HG02885 (cell line): ENCODE measurements around the gene SRSF9.

Experiments used
- ATAC-seq: cut with Tn5 transposase; IDR thresholded peaks from one replicate; pipeline ENCODE4 v1.9.1; 2021; ENCODE audit warnings: mild to moderate bottlenecking; ENCODE audit not compliant: unreplicated experiment, poor library complexity

Gene SRSF9

DNA sequence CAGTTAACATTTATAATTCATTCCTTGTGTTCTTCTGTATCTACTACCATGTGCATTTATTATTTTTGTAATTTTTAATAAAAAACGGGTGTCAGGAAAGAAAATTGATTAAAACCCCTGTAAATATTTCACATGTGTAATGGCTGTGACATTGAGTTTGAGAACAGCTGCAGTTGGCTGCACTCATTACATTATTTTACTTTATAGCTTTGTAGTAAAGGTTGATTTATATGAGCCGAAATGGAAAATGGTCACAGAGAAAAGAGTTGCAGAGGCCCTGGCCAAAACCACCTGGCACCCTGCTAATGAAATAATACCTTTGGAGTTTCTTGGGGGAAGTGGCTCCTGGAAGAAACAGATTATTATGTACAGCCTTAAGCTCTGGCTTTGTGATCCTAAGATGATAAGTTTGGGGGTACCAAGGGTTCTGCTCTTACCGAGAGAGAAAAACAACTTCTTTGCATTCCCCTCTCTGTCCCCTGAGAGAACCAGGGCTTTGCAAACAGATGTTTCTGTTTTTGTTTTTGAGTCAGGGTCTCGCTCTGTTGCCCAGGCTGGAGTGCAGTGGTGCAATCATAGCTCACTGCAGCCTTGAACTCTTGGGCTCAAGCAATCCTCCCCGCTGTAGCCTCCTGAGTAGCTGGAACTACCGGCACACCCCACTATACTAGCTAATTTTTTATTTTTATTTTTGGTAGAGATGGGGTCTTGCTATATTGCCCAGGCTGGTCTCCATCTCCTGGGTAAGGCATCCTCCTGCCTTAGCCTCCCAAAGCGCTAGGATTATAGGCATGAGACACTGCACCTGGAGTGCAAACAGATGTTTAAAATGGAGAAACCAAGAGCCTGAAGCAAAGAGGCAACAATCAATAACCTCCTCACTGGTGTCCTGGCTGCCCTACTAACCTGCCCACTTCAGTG lies 16.7 kb upstream of the SRSF9 start:
- ATAC-seq: no peak

DNA sequence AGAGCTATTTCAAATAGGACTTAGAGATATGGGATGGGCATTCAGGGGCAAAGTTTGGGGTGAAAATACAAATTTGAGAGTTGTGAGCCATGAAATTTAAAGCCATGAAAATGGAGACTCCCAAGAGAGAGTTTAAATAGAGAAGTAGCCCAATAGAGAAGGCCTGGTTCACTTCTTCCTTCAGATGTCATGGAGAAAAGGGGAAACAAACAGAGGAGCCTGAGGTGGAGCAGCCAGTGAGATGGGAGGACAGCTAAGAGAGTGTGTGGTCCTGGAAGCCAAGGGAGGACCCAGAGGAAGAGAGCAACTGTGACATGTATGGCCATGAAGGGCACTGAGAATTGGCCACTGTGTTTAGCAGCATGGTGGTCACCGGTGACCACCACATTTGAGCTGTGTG lies 14.1 kb upstream of the SRSF9 start:
- no peak for ATAC-seq

DNA sequence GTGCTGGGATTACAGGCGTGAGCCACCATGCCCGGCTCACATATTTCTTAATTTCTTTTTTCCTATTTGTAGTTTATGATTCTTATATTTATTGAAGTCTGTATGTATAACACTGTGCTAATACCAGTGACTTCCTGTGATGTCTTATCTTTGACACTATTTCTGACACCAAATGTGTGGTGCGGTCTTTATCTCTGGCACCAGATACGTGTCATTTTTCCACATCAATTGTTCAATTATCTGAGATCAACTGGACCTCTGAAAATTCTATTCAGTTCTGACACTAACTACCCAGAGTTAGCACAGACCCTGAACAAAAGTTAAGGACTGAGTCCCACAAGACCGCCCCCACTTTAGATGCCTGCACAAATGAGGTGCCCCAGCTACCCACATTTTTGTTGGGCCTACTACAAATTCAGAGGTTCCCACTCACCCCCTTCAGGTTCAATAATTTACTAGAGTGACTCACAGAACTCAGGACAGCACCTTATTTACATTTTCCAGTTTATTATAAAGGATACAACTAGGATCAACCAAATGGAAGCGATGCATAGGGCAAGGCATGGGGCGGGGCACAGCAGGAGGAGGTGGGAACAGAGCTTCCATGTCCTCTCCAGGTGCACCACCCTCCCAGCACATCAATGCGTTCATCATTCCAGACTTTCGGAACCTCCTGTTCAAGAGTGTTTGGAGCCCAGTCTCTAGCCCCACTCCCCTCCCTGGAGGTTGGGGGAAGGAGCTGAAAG lies 11.6 kb upstream of the SRSF9 start:
- no peak for ATAC-seq

DNA sequence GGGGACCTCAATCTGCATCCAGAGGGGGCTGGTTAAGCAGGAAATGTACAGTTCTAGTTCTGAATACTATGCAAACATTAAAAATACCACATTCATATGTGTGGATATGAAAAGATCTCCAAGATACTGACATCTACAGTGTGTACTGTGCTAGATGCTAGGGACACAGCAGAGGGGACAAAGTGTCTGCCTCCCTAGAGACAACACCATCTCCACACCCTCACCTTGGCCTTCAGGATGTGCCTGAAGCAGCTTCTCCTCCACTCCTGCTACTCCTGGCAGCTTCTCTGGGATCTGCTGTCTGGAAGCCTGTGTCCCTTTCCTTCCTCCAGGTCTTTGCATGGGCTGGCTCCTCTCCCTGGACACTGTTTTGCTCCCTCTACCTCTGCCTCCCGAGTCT lies 10.7 kb upstream of the SRSF9 start:
- no peak for ATAC-seq

DNA sequence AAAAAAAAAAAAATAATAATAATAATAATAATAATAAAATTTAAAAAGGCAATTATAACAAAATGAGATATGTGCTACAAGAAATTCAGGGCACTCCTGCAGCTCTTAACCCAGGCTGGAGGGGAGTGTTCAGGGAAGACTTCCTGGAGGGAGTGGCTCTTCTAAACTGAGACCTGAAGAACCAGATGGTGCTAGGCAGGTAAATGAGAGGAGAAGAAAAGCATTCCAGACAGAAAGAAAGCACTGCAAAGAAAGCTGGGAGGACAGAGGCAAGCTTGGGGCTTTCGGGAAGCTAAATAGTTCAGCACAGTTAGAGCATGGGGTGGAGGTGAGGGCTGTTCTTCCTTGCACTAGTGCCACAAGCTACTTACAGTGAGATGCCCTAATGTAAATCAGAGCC lies 9.9 kb upstream of the SRSF9 start:
- ATAC-seq: no peak

DNA sequence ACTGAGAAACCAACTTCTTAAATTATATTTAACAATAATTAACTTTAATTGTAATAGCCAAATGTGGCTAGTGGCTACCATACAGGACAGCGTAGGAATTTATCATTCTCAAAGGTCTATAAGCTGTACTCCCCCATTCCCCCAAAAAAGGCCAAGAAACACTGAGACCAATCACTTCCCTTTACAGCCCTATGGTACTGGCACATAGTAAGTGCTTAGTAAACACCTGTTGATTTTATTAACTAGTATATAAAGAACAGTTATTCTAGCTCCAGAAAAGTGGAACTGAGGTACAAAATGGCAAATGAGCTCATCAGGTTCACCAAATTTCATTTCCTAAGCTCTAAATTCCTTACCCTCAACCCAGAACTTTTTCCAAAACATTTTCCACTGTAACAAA lies 6.1 kb upstream of the SRSF9 start:
- no peak for ATAC-seq

DNA sequence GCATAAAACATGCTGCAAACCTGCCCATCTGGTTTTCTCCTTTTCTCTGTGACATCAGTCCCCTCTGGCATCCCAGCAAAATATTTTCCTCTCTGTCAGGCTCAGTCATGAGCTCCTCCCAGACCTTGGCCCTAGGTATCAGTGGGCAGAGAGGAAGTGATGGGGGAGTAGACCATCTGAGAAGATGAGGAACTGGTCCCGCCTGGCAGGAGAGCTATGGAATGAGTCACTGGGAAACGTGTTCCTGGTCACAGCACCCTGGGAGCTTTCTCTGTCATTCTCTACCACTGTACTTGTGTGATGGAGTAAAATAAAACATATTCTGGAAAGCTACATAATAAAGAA lies 5.0 kb upstream of the SRSF9 start:
- ATAC-seq: no peak

DNA sequence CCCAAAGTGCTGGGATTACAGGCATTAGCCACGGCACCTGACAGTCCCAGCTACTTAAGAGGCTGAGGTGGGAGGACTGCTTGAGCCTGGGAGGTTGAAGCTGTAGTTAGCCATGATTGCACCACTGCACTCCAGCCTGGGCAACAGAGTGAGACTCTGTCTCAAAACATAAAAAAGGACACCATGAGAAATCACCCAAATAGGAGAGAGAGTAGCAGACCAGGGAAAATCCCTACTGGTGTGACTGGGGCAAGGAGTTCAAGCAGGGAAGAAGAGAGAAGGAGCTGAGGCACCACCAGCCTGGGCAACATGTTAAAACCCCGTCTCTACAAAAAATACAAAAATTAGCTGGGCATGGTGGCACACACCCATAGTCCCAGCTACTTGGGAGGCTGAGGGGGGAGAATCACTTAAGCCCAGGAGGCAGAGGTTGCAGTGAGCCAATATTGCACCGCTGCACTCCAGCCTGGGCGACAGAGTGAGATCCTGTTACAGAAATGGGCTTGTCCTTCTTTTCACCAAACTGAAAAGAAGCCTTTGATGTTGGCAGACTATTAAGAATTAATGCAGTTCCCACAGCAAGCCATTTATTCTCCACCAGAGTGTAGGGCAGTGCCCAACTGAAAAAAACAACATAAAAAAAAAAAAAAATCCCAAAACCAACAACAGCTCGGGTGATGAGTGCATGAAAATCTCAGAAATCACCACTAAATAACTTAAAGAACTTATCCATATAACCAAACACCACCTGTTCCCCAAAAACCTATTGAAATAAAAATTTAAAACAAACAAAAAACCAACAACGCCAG lies 4.5 kb upstream of the SRSF9 start:
- no peak for ATAC-seq

DNA sequence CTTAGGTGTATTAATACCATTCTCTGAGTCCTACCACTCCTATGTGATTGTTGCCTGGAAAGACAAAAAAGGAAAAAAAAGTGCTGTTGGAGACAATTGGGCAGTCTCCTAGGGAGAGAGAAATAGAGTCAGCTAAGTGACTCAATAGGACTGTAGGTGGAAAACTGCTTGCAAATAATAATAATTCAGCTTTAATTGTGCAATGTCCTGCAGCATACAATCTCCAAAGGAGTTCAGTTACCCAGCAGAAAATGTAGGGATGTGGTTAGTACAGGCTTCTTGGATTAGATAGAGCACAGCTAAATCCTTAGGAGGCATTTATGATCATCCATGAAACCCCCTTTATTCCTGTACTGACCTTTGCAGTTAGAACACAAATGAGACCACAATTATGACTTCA lies 3.0 kb upstream of the SRSF9 start:
- ATAC-seq: no peak

DNA sequence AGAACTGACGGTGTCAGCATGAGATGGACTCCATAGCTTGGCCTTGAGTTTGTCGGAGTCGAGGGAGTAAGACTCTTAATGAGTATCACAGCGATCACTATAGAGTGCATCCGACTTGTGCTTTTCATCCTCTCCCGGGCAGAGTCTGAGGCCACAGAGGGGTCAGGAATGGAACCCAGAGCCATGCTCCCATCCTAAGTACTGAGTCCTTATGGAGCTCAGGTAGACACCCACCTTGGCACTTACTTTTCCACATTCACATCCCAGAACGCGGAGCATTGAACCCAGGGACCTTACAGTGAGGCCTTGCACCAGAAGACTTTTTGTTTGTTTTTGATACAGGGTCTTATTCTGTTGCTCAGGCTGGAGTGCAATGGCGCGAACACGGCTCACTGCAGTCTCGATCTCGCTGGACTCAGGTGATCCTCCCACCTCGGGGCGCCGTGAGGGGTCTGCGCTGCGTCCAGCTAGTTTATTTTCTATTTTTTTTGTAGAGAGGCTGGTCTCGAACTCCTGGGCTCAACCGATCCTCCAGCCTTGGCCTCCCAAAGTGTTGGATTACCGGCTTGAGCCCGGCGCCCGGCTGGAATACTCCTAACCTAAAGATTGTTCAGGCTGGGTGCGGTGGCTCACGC lies 719 bp upstream of the SRSF9 start:
- ATAC-seq: no peak

DNA sequence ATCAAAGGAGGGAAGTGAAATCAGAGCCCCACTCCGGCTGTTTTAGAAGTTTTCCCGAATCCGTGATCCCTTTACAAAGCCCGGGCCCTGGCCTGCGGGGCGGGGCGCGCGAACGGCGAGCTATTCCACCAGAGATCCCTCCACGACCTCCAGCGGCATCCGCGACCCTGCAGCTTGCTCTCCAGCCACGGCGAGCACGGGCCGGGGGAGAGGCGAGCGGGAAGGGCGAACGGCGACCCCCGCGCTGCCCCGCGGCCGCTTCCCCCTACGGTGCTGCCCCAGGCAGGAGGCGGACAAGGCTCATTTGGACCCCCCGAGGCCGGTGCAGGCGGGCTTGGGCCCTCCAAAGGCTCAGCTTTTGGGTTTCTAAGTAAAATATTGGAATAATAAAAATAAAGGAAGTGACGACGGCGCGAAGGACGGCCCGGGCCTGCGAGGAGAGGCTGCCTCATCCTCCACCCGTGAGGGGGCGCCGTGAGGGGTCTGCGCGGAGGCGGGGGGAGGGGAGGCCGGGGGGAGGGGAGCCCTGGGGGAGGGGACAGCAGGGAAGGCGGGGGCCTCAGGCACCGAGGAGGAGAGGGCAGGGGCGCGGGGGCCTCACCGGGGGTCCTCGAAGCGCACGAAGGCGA lies 613 bp downstream of the SRSF9 start:
- peak; percentile 31 for ATAC-seq

DNA sequence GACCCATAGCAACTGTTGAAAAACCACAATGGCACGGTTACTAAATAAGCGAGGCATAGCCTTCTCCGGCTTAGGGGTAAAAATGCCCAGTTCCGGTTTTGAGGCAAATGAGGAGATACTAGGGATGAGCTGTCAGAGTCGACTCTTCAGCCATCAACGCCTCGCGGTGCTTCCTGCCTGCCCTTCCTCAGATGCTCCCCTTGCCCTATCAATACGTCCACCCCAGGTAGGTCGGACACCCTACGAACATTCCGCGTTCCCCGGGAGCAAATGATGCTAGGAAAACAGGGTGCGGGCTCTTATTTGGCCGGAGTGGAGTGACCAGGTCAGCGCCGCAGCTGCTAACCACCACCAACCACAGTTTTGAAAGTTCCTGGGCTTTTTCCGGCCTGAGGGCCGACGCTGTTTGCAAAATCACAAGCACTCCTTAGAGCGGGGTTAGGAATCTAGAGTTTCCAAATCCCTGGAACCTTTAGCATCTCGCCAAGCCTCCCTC lies 1.2 kb downstream of the SRSF9 start:
- no peak for ATAC-seq

DNA sequence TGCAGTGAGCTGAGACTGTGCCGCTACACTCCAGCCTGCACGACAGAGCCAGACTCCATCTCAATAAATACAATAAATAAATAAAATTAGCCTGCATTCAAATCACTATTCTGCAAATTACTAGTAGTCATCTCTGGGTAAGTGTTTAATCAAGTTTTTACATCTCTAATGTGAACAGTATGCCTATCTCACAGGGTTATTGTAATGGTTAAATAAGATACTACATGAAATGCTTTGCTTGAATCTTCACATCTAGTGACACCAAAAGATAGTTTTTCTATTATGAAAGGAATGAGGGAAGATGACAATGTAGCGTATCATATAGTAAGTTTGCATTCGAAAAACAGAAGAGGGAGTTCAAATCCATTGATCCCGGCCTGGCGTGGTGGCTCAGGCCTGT lies 2.1 kb downstream of the SRSF9 start:
- ATAC-seq: no peak

DNA sequence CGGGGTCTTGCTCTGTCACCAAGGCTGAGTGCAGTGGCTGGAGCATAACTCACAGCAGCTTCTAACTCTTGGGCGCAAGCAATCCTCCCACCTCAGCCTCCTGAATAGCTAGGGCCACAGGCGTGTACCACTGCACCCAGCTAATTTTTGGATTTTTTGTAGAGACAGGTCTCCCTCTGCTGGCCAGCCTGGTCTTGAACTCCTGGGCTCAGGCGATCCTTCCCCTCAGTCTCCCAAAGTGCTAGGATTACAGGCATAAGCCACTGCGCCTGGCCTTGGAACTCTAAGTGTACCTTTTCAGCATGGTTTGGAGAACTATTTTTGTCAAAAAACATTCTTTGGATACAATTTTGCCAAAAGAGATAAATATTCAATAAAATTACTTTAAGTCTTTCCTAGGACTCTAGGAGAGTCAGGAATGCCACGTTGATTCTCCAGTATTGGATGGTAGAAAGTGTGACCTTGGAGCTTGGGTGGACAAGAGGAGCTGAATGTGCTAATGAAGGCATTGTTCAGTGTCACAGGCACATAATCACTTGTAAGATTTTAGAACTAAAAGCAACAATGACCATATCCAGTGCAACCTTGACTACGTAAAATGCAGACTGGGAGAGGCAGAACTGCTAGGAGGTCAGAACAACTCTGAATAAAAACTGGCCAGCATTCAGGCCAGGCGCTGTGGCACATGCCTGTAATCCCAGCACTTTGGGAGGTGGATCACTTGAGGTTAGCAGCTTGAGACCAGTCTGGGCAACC lies 2.8 kb downstream of the SRSF9 start:
- ATAC-seq: no peak

DNA sequence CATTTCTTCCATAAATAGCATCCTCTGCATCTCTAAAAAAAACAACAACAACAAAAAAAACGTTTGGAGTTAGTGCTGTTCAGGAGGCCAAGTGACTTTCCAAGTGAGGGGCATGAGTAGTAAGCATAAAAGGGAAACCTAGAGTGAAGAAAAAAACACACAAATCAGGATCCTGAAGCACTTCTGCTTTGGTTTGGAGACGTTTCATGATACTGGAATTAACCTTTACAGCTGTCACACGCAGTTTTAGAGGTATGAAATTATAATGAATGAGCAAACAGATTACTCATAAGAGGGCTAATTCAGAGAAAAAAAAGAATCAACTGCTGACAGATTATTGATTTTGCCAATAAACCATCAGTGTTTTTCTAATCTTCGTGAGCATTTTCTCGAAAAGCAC lies 3.8 kb downstream of the SRSF9 start:
- no peak for ATAC-seq

DNA sequence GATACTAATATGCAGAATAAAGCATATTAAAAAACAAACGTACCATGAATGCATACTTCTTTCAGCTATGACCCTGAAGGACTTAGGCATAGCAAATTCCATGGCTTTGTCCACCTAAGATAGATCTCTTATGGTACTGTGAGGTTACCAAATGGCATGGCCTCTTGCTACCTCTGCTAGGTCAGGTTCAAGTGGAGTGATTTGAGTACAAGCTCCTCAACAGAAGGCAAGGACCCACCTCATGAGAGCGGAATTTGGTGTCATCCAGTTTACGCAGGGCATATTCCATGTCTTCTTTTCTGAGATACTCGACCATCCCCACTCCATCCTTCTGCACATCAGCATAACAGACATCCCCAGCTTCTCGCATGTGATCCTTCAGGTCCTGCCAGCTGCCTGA lies 5.8 kb downstream of the SRSF9 start:
- no peak for ATAC-seq

DNA sequence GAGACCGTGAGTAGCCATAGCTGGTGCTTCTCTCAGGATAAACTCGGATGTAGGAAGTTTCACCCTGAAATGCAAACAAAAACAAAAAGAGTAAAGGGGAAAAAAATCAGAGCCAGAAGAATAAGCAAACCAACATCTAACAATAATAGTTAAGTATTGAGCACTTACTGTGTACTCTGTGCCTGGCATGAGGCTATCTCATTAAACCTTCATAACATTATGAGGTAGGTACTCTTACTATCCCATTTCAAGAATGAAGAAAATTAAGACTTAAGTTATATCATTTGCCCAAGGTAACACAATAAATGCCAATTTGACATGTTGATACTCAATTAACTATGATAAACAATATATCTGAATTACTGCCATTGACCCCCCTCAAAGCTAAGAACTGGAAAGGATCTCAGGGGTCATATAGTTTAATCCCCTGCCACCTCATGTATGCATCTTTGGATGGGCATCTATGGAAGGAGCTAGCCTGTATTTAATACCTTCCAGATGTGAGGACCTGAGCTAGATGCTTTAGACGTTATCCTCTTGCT lies 7.4 kb downstream of the SRSF9 start:
- no peak for ATAC-seq

DNA sequence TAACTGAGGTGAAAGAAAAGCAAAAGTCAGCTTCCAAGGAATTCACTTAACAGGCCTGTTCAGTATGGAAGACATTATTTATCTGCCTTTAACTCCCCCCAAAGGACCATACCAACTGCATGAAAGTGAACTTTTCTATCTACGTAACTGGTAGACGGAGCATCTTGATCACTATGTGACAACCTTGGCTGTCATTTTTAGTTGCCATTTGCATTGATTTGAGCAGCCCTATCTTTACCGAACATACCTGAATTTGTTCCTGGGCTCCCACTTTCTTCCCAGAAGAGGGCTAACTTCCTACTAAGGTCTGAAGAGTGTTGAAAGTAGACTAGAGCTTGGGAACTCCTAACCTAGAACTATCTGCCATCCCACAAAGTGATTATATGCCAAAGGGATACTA lies 9.4 kb downstream of the SRSF9 start:
- no peak for ATAC-seq

DNA sequence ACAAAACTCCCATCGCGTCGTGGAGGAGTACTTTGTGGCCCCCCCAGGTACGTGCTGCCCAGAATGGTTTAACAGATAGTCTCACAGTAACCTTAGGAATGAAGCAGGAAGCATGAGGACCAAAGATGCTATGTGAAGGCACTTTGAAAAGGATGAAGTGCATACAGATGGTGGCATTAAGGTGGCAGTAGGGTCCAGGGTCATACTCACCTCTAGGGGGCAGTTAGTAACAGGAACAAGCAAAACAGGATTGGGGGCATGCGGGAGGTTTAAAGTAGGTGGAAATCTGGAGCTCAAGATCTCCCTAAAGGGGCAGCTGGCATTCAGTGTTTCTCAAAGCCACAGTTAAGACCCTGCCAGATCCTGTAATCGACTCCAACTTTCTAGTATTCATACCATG lies 12.4 kb downstream of the SRSF9 start:
- no peak for ATAC-seq
